H9 (cell line): ENCODE data around the gene KIF1A. TPM values are rescaled to one million over a fixed set of nuclear protein-coding genes. Genes with fewer than 3 reads are reported as not detected.
"Not testable (repeated sequence)": the region's sequence is repeated elsewhere in the genome, so short reads cannot be mapped to it uniquely, and the experiment has no call there.

Experiments
- DNase-seq: peaks from one replicate; pipeline ENCODE4 v3.0.0-alpha.2; 2017
- H2AFZ ChIP-seq: one replicate; pipeline ENCODE4 v1.6.1; 2013; ENCODE audit warnings: mild to moderate bottlenecking, low read length, control low read depth, moderate library complexity
- H2AK5ac ChIP-seq: 2 replicates; pipeline ENCODE4 v1.6.1; 2013; ENCODE audit warnings: low read length, control low read depth, mixed read lengths; ENCODE audit not compliant: insufficient read length
- H2BK120ac ChIP-seq: one replicate; pipeline ENCODE4 v1.6.1; 2013; ENCODE audit warnings: low read depth, mild to moderate bottlenecking, low read length, control low read depth, inconsistent platforms; ENCODE audit not compliant: poor library complexity, severe bottlenecking
- H2BK12ac ChIP-seq: 2 replicates; pipeline ENCODE4 v1.6.1; 2013; ENCODE audit warnings: low read length, control low read depth, mixed read lengths, low read depth; ENCODE audit not compliant: insufficient read length
- H2BK15ac ChIP-seq: 2 replicates; pipeline ENCODE4 v1.6.1; 2013; ENCODE audit warnings: low read depth, low read length, control low read depth
- H2BK20ac ChIP-seq: one replicate; pipeline ENCODE4 v1.6.1; 2013; ENCODE audit warnings: low read depth, mild to moderate bottlenecking, low read length, control low read depth, inconsistent platforms; ENCODE audit not compliant: poor library complexity, severe bottlenecking
- H2BK5ac ChIP-seq: 2 replicates; pipeline ENCODE4 v1.6.1; 2013; ENCODE audit warnings: low read length, control low read depth, mixed read lengths; ENCODE audit not compliant: insufficient read length
- H3K14ac ChIP-seq: 2 replicates; pipeline ENCODE4 v1.6.1; 2013; ENCODE audit warnings: low read length, control low read depth; ENCODE audit not compliant: insufficient read depth
- H3K18ac ChIP-seq: 2 replicates; pipeline ENCODE4 v1.6.1; 2013; ENCODE audit warnings: low read depth, mild to moderate bottlenecking, mixed read lengths, low read length, control low read depth; ENCODE audit not compliant: insufficient read length
- H3K23ac ChIP-seq: 2 replicates; pipeline ENCODE4 v1.6.1; 2013; ENCODE audit warnings: low read length, control low read depth, mixed read lengths, low read depth; ENCODE audit not compliant: insufficient read length
- H3K23me2 ChIP-seq: 2 replicates; pipeline ENCODE4 v1.6.1; 2013; ENCODE audit warnings: low read depth, mild to moderate bottlenecking, mixed read lengths, low read length, control low read depth; ENCODE audit not compliant: insufficient read length, poor library complexity, severe bottlenecking
- H3K27ac ChIP-seq: 2 replicates; pipeline ENCODE4 v1.5.1; 2013; ENCODE audit warnings: low read length, control low read depth, mixed read lengths, low read depth; ENCODE audit not compliant: insufficient read length
- H3K27me3 ChIP-seq: 2 replicates; pipeline ENCODE4 v1.6.1; 2013; ENCODE audit warnings: low read length, control low read depth, inconsistent platforms; ENCODE audit not compliant: insufficient read depth
- H3K4ac ChIP-seq: 2 replicates; pipeline ENCODE4 v1.6.1; 2013; ENCODE audit warnings: low read depth, mild to moderate bottlenecking, control low read depth, inconsistent platforms, low read length, moderate library complexity
- H3K4me1 ChIP-seq: 2 replicates; pipeline ENCODE4 v1.6.1; 2013; ENCODE audit warnings: low read length, control low read depth, inconsistent platforms; ENCODE audit not compliant: insufficient read depth
- H3K4me2 ChIP-seq: 2 replicates; pipeline ENCODE4 v1.6.1; 2013; ENCODE audit warnings: low read length, control low read depth, mixed read lengths; ENCODE audit not compliant: insufficient read length, insufficient read depth
- H3K56ac ChIP-seq: 2 replicates; pipeline ENCODE4 v1.6.1; 2013; ENCODE audit warnings: low read depth, mild to moderate bottlenecking, mixed read lengths, low read length, control low read depth; ENCODE audit not compliant: insufficient read length
- H3K79me1 ChIP-seq: 2 replicates; pipeline ENCODE4 v1.6.1; 2013; ENCODE audit warnings: low read depth, mild to moderate bottlenecking, moderate library complexity, low read length, control low read depth, inconsistent platforms; ENCODE audit not compliant: insufficient read depth, poor library complexity, severe bottlenecking
- H3K79me2 ChIP-seq: 2 replicates; pipeline ENCODE4 v1.6.1; 2013; ENCODE audit warnings: low read length, control low read depth, inconsistent platforms; ENCODE audit not compliant: insufficient read depth
- H3K9ac ChIP-seq: 2 replicates; pipeline ENCODE4 v1.6.1; 2013; ENCODE audit warnings: low read length, control low read depth, mixed read lengths; ENCODE audit not compliant: insufficient read length; ENCODE audit errors: extremely low read depth
- H3K9me3 ChIP-seq: one replicate; pipeline ENCODE4 v1.6.1; 2013; ENCODE audit warnings: low read depth, low read length, inconsistent platforms; ENCODE audit not compliant: control insufficient read depth
- H3T11ph ChIP-seq: one replicate; pipeline ENCODE4 v1.6.1; 2013; ENCODE audit warnings: mild to moderate bottlenecking, low read length, control low read depth, inconsistent platforms
- H4K20me1 ChIP-seq: one replicate; pipeline ENCODE4 v1.6.1; 2013; ENCODE audit not compliant: control insufficient read depth, insufficient read length, insufficient read depth
- H4K5ac ChIP-seq: 2 replicates; pipeline ENCODE4 v1.6.1; 2013; ENCODE audit warnings: low read depth, mild to moderate bottlenecking, mixed read lengths, low read length, control low read depth; ENCODE audit not compliant: insufficient read length
- H4K8ac ChIP-seq: replicated peaks from 2 replicates; pipeline ENCODE4 v1.6.1; 2013; ENCODE audit warnings: low read length, control low read depth, mixed read lengths, low read depth; ENCODE audit not compliant: insufficient read length
- H4K91ac ChIP-seq: 2 replicates; pipeline ENCODE4 v1.6.1; 2013; ENCODE audit warnings: low read depth, mild to moderate bottlenecking, moderate library complexity, mixed read lengths, low read length, control low read depth; ENCODE audit not compliant: insufficient read length
- H3K27ac Mint-ChIP-seq, 3 experiments: 2 replicates in 2 of 3; 3 replicates in 1 of 3; pipeline ENCODE4 v1.8.0; 2020 to 2021; ENCODE audit warnings: mixed read lengths in 3 of 3, mild to moderate bottlenecking in 1 of 3, moderate library complexity in 1 of 3
- H3K27me3 Mint-ChIP-seq: 2 replicates; pipeline ENCODE4 v1.8.0; 2021; ENCODE audit warnings: low read depth, mild to moderate bottlenecking, moderate library complexity, mixed read lengths
- H3K36me3 Mint-ChIP-seq, 3 experiments: 2 replicates in 2 of 3; 3 replicates in 1 of 3; pipeline ENCODE4 v1.8.0; 2020 to 2021; ENCODE audit warnings: low read depth in 3 of 3, mixed read lengths in 3 of 3; ENCODE audit not compliant: insufficient read depth in 1 of 3
- H3K4me1 Mint-ChIP-seq, 2 experiments: 2 replicates each; pipeline ENCODE4 v1.8.0; 2020; ENCODE audit warnings: mixed read lengths in 2 of 2
- H3K4me3 Mint-ChIP-seq, 2 experiments: 2 replicates in 1 of 2; 3 replicates in 1 of 2; pipeline ENCODE4 v1.8.0; 2020 to 2021; ENCODE audit warnings: mild to moderate bottlenecking in 2 of 2, mixed read lengths in 2 of 2, moderate library complexity in 1 of 2
- H3K9me3 Mint-ChIP-seq, 2 experiments: 2 replicates in 1 of 2; 3 replicates in 1 of 2; pipeline ENCODE4 v1.8.0; 2020; ENCODE audit warnings: mild to moderate bottlenecking in 2 of 2, mixed read lengths in 2 of 2, moderate library complexity in 1 of 2
- WGBS: extraction: QIAGEN DNeasy Blood & Tissue Kit; methylation state at CpG from one replicate; pipeline ENCODE4 v1.1.7; 2013; ENCODE audit warnings: missing lambda C conversion rate, low lambda C conversion rate, mixed read lengths; ENCODE audit not compliant: insufficient read length; ENCODE audit errors: extremely low coverage; 5-methylcytosine and 5-hydroxymethylcytosine counted together
- total RNA-seq: library from RNA; stranded (reverse); gene quantifications from 2 replicates; pipeline ENCODE4 v1.2.1, GENCODE V29; 2021

The KIF1A gene
- total RNA-seq, 1 experiment from 2014 or later: 204 TPM

DNA sequence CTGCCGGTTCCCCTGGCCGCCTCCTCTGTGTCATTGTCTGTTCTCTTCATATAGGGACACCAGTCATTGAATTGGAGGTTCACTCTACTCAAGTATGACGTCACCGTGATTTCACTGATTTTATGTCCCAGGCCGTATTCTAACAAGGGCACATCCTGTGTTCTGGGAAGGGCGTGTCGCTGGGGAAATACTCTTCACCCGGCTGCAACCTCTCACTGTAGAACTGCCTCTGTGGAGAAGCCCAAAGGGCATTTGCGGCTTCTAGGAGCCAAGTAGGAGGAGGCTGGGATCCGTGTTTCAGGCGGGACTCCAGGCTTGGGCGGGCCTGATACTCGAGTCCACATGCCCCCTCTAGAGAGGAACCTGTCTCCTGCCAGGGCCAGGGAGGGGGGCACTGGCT lies 123.5 kb downstream of the KIF1A start:
- H3T11ph ChIP-seq, H3K4ac ChIP-seq, H2BK120ac ChIP-seq, H3K18ac ChIP-seq, H3K27ac Mint-ChIP-seq, H2BK15ac ChIP-seq, H3K27me3 ChIP-seq, H3K56ac ChIP-seq, H3K4me3 Mint-ChIP-seq, H3K9me3 Mint-ChIP-seq, H4K8ac ChIP-seq, H3K9ac ChIP-seq, H2BK20ac ChIP-seq, H3K27ac ChIP-seq, DNase-seq, H2AFZ ChIP-seq, H3K36me3 Mint-ChIP-seq, H3K14ac ChIP-seq, H3K4me1 Mint-ChIP-seq, H2AK5ac ChIP-seq, H4K5ac ChIP-seq, H4K20me1 ChIP-seq, H4K91ac ChIP-seq, H3K23ac ChIP-seq, H2BK12ac ChIP-seq, H3K79me2 ChIP-seq, H3K27me3 Mint-ChIP-seq, H3K4me2 ChIP-seq, H3K79me1 ChIP-seq, H2BK5ac ChIP-seq, H3K9me3 ChIP-seq, H3K23me2 ChIP-seq, H3K4me1 ChIP-seq: not testable (repeated sequence)
- no CpG with 5 or more reads among the region's 13 CpGs for WGBS

DNA sequence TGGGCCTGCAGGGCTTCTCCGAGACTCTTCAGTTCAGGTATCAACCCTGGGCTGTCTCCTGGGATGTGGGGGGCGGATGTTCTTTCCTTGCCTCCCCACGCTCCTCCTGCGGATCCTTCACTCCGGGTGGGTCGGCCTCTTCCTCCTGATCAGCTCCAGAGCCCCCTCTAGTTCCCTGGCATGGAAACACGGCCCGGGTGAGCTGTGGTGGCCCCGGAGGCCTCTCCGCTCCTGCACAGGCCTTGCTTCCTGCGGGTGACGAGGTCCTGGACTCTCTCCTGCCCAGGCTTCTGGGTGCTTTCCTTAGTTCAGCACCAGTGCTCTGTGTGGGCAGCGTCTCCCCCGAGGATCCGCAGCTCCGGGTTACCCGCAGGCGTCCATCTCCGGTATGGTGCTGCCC lies 124.4 kb downstream of the KIF1A start:
- H3K18ac ChIP-seq, H3K27ac Mint-ChIP-seq, H3K4ac ChIP-seq, H3K56ac ChIP-seq, H2BK12ac ChIP-seq, H4K20me1 ChIP-seq, H3K9me3 ChIP-seq, H3K23me2 ChIP-seq, H2BK15ac ChIP-seq, H3K4me1 ChIP-seq, H3K9me3 Mint-ChIP-seq, H3K27me3 ChIP-seq, H3K14ac ChIP-seq, H3K4me1 Mint-ChIP-seq, H2AFZ ChIP-seq, DNase-seq, H2AK5ac ChIP-seq, H2BK20ac ChIP-seq, H3K4me3 Mint-ChIP-seq, H3K36me3 Mint-ChIP-seq, H3K27ac ChIP-seq, H3K27me3 Mint-ChIP-seq, H3K4me2 ChIP-seq, H4K8ac ChIP-seq, H2BK5ac ChIP-seq, H3T11ph ChIP-seq, H3K79me1 ChIP-seq, H3K23ac ChIP-seq, H2BK120ac ChIP-seq, H4K5ac ChIP-seq, H3K9ac ChIP-seq, H4K91ac ChIP-seq, H3K79me2 ChIP-seq: not testable (repeated sequence)
- no CpG with 5 or more reads among the region's 19 CpGs for WGBS
